ENCODE results near the gene TMEM89.

Gene TMEM89

GRCh38 chr3:48588230-48588629 is 33.3 kb downstream of the TMEM89 start:
- no peak for DNase-seq (ENCODE audit: low spot score)

- no peak for DNase-seq (ENCODE audit: low spot score)
These were observed 33.9 kb downstream of the TMEM89 start for GRCh38 chr3:48587686-48588085.

- no peak for DNase-seq (ENCODE audit: low spot score)
These were observed 36.2 kb downstream of the TMEM89 start for GRCh38 chr3:48585411-48585810.

- DNase-seq (ENCODE audit: low spot score) = no peak
These were observed 36.7 kb downstream of the TMEM89 start for GRCh38 chr3:48584836-48585235.

- no peak for DNase-seq (ENCODE audit: low spot score)
These were observed 39.7 kb downstream of the TMEM89 start for GRCh38 chr3:48581621-48582481.

- no peak for DNase-seq (ENCODE audit: low spot score)
These were observed 44.9 kb downstream of the TMEM89 start for GRCh38 chr3:48576647-48577046.

GRCh38 chr3:48575366-48575765 is 46.2 kb downstream of the TMEM89 start:
- DNase-seq (ENCODE audit: low spot score) = no peak

- DNase-seq (ENCODE audit: low spot score) = no peak
These were observed 47.5 kb downstream of the TMEM89 start for GRCh38 chr3:48573973-48574585.

- no peak for DNase-seq (ENCODE audit: low spot score)
These were observed 49.1 kb downstream of the TMEM89 start for GRCh38 chr3:48572517-48572916.

- DNase-seq (ENCODE audit: low spot score) = no peak
These were observed 49.6 kb downstream of the TMEM89 start for GRCh38 chr3:48571938-48572337.
